Neural crest cell (in vitro differentiated cells): ENCODE results near the gene RPL19. TPM values are rescaled to one million over a fixed set of nuclear protein-coding genes. Genes with fewer than 3 reads are reported as not detected.
A peak's percentile ranks its signal among the peaks of the same experiment; 100 is the strongest.
"Not testable (repeated sequence)": the region's sequence is repeated elsewhere in the genome, so short reads cannot be mapped to it uniquely, and the experiment has no call there.

Experiments
- DNase-seq: peaks from one replicate; pipeline ENCODE4 v3.0.0; 2021; ENCODE audit warnings: low read depth, mixed read lengths, low spot score
- H3K27ac Mint-ChIP-seq: one replicate; pipeline ENCODE4 v1.8.0; 2021; ENCODE audit warnings: mild to moderate bottlenecking, mixed read lengths; ENCODE audit not compliant: unreplicated experiment
- H3K27me3 Mint-ChIP-seq: 2 replicates; pipeline ENCODE4 v1.8.0; 2021; ENCODE audit warnings: low read depth, mild to moderate bottlenecking, mixed read lengths
- H3K36me3 Mint-ChIP-seq: 2 replicates; pipeline ENCODE4 v1.8.0; 2021; ENCODE audit warnings: low read depth, mild to moderate bottlenecking, mixed read lengths
- H3K4me1 Mint-ChIP-seq: 2 replicates; pipeline ENCODE4 v1.8.0; 2021; ENCODE audit warnings: mixed read lengths
- H3K4me3 Mint-ChIP-seq: one replicate; pipeline ENCODE4 v1.8.0; 2021; ENCODE audit warnings: mild to moderate bottlenecking, mixed read lengths
- H3K9me3 Mint-ChIP-seq: 2 replicates; pipeline ENCODE4 v1.8.0; 2021; ENCODE audit warnings: mixed read lengths
- CTCF ChIP-seq: fragments of 200-600 bp; sonication (generic); conservative IDR thresholded peaks from 2 replicates; pipeline ENCODE4 v1.5.0; 2021; ENCODE audit warnings: antibody characterized with exemption, mild to moderate bottlenecking
- total RNA-seq: library from RNA; stranded (reverse); gene quantifications from 2 replicates; pipeline ENCODE4 v1.2.1, GENCODE V29; 2021

The RPL19 gene
- total RNA-seq, 1 donor from 2014 or later: 1,874 TPM

DNA sequence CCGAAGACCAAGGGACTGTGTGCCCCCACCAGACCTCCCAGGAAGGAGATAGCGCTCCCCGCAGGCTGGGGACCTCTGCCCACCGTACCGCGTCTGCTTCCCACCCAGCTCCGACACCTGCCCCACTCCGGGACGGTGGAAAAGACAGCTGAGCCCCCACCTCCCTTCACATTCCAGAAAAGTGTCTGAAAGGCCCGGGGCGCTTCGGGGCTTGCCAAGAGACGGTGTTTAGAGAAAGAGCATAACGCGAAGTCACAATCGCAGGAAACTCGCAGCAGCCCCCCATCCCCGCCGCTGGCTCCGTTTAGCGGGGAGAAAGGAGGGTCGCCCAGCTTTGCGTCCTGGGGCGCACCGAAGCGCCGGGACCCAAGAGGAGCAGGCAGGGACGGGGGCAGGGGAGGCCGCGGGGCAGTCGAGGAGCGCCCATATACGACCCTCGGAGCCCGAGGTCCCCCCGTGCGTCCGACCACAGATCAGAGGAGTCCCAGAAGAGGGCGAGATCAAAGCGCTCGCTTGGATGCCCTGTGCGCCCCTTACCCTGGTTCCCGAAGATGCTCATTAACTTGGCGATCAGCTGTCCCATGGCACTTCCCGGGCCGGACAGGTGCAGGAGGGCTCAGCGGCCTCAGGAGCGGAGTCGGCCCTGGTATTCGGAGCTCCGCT, 34.8 kb upstream of the RPL19 start:
- H3K27ac Mint-ChIP-seq: peak overlapping the region; percentile 95
- peaks cover 13% of the 10 kb centered on the region for H3K4me1 Mint-ChIP-seq

GRCh38 chr17:39165841-39166349, 34.2 kb upstream of the RPL19 start, which contains the start of gene ARL5C:
ARL5C (minus strand) TSS chr17:39166161; CDS start chr17:39165760, 401 bp downstream.
- H3K4me3 Mint-ChIP-seq: peak within 1 kb of the TSS; percentile 91
- H3K36me3 Mint-ChIP-seq: peaks cover 3% of the 10 kb centered on the region
- peaks cover 5% of the 10 kb centered on the region for H3K9me3 Mint-ChIP-seq
- peak within 1 kb of the TSS; percentile 95 for H3K27ac Mint-ChIP-seq
- H3K4me1 Mint-ChIP-seq: peaks cover 13% of the 10 kb centered on the region
- no peak for TF ChIP-seq CTCF
- no peak for DNase-seq
- peaks cover 35% of the 10 kb centered on the region for H3K27me3 Mint-ChIP-seq

More for the DNA sequence above, 34.8 kb upstream of the RPL19 start:
- no peak for TF ChIP-seq CTCF
- no peak for DNase-seq
- peaks cover 3% of the 10 kb centered on the region for H3K36me3 Mint-ChIP-seq
- H3K27me3 Mint-ChIP-seq: peaks cover 35% of the 10 kb centered on the region
- peak overlapping the region; percentile 91 for H3K4me3 Mint-ChIP-seq
- peaks cover 5% of the 10 kb centered on the region for H3K9me3 Mint-ChIP-seq

DNA sequence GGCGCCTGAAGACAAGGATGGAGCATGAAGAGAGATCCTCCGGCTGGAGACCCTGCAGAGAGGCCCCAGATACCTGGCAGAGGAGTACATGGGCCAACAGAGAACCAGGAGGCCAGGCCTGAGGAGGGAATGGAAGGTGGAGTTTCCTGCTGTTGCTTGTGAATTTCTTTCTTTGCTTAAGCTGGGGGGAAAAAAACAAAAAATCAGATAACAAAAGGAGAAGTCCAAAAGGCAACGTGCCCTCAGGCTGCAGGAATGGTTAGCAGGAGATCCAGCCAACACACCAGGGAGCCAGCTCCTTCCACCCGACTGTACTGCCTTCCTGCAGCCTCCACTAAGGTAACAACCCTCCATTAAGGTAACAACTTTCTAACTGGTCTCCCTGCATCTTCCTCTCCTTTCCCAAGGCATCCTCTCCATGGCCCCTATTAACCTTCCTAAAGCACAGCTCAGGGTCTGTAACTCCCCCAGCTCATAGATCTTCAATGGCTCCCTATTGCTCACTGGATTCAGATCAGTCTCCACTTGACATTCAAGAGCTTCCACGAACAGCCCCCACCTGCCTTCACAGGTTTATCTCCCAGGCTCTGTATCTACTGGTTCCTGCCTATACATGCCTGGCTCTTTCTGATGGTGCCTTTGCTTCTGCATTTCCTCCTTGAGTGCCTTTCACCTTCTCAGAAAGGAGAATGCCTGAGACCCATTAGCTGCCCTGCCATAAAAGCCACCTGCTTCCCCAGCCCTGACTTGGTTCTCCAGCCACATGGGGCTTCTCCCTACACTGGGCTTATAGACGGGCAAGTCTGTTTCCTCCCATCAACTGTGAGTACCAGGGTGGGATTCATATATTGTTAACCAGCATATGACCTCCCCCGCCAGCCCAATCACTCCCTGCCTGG, 33.4 kb upstream of the RPL19 start:
- Mint-ChIP-seq H3K27ac (no peak overlapping the region), H3K9me3 (peaks cover 5% of the 10 kb centered on the region), H3K36me3 (peaks cover 3% of the 10 kb centered on the region), H3K4me1 (peaks cover 13% of the 10 kb centered on the region), H3K4me3 (peak overlapping the region; percentile 80), H3K27me3 (peaks cover 35% of the 10 kb centered on the region)
- no peak for TF ChIP-seq CTCF
- no peak for DNase-seq

DNA sequence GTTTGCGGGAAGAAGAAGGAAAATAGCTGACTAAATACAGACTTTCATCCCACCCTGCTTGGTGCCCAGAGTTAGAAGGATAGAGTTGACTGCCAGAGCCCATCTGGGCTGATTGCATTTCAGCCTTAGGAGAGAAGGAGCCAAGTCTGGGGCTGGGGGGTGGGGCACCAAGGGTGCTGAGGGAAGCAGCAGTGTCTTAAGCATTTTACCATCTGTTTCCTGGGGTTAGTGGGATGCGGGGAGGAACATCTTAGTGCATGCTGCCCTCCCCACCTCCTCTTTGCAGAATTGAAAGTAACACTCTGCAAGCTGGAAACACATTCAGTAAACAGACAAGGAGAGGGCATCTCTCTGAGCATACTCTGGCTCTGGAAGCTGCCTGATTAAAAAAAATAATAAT, 32.6 kb upstream of the RPL19 start:
- no peak overlapping the region for H3K4me3 Mint-ChIP-seq

GRCh38 chr17:39168503-39168902, 31.6 kb upstream of the RPL19 start:
- H3K9me3 Mint-ChIP-seq, DNase-seq, H3K4me3 Mint-ChIP-seq, H3K36me3 Mint-ChIP-seq, H3K27ac Mint-ChIP-seq: not testable (repeated sequence)
- Mint-ChIP-seq H3K4me1 (peaks cover 20% of the 10 kb centered on the region), H3K27me3 (peaks cover 35% of the 10 kb centered on the region)

More for the DNA sequence above, 32.6 kb upstream of the RPL19 start:
- no peak for TF ChIP-seq CTCF
- Mint-ChIP-seq H3K9me3 (peaks cover 5% of the 10 kb centered on the region), H3K36me3 (peaks cover 3% of the 10 kb centered on the region), H3K27me3 (peaks cover 35% of the 10 kb centered on the region), H3K4me1 (peaks cover 17% of the 10 kb centered on the region), H3K27ac (no peak overlapping the region)
- no peak for DNase-seq
